Measurements from ENCODE around the gene DLG4. TPM values are rescaled to one million over a fixed set of nuclear protein-coding genes. Genes with fewer than 3 reads are reported as not detected.

DLG4 gene
- total and polyA plus RNA-seq, 7 donors = 1.6 to 27.4 (median 14.6) TPM

GRCh38 chr17:7233701-7234082 lies 14.1 kb upstream of the DLG4 start:
- peaks cover 10 to 44% (median 32%) of the 10 kb centered on the region in 4 donors for H3K36me3 ChIP-seq
- peak overlapping the region; percentile 81 to 98 (median 90) for H3K4me3 ChIP-seq
- TF ChIP-seq EP300 (IDR thresholded peaks at IDR 0.05) (no peak), POLR2A (IDR thresholded peaks at IDR 0.05) (no peak), POLR2AphosphoS5 (IDR thresholded peaks at IDR 0.05) (no peak), CTCF (IDR thresholded peaks at IDR 0.05) (no peak)
- 0 to 3% methylated on average over 9 of the region's 9 CpGs for WGBS, 2 donors
- H3K9me3 ChIP-seq = no peaks in the 10 kb centered on the region
- H3K27ac ChIP-seq = peak overlapping the region; percentile 87 to 95 (median 91)
- no peaks in the 10 kb centered on the region for H3K27me3 ChIP-seq
- intact Hi-C loops (cut with DNase I) = no loop called here
- no peak for DNase-seq
- peaks cover 0 to 51% (median 47%) of the 10 kb centered on the region in 4 donors for H3K4me1 ChIP-seq

DNA sequence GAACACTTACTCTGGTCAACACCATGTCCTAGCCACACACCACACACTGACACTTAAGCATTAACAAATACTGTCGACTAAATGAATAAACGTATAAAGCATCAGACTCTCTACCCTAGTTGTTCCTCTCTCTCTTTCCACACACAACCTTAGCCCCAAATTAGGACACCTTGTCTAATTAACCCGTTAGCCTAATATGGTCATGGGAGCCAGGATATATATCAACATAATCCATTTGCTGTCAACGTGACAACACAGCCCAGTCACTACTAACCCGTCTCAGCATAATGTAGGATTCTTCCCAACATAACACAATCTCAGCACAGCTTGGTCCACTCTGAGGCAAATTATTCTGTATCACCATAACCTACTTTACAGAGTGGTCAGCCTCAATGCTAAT lies 12.5 kb upstream of the DLG4 start:
- no peak overlapping the region for H3K4me3 ChIP-seq
- no peak for DNase-seq
- H3K27ac ChIP-seq = no peak overlapping the region
- no peaks in the 10 kb centered on the region for H3K27me3 ChIP-seq
- peaks cover 14 to 59% (median 41%) of the 10 kb centered on the region in 4 donors for H3K36me3 ChIP-seq
- peaks cover 0 to 43% (median 40%) of the 10 kb centered on the region in 4 donors for H3K4me1 ChIP-seq
- TF ChIP-seq EP300 (IDR thresholded peaks at IDR 0.05) (no peak), POLR2AphosphoS5 (IDR thresholded peaks at IDR 0.05) (no peak), CTCF (IDR thresholded peaks at IDR 0.05) (no peak), POLR2A (IDR thresholded peaks at IDR 0.05) (no peak)
- intact Hi-C loops (cut with DNase I) = no loop called here
- no peaks in the 10 kb centered on the region for H3K9me3 ChIP-seq
- 87 to 88% methylated on average over 5 of the region's 5 CpGs for WGBS, 2 donors

DNA sequence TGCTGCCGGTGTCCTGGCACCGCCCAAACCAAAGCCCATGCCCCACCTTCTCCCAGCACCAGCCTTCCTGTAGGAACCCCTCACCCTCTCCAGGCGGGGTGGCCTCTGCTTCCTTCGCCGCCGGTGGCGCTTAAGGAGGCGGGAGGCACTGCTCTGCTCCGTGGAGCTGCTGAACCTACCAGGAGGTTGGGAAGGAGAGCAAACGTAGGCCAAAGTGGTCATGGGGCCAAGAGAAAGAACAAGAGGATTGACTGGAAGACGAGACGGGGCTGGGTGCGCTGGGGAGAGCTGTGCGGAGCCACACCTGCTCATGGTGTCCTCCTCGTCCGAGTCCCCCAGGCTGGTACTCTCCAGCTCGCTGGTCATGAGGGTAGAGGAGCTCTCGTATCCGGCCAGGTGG lies 9.9 kb upstream of the DLG4 start:
- no peak overlapping the region for H3K4me3 ChIP-seq
- DNase-seq = no peak
- no peaks in the 10 kb centered on the region for H3K27me3 ChIP-seq
- peaks cover 25 to 63% (median 46%) of the 10 kb centered on the region in 4 donors for H3K36me3 ChIP-seq
- no peak overlapping the region for H3K27ac ChIP-seq
- H3K9me3 ChIP-seq = no peaks in the 10 kb centered on the region
- H3K4me1 ChIP-seq = peaks cover 0 to 25% (median 23%) of the 10 kb centered on the region in 4 donors
- TF ChIP-seq POLR2A (IDR thresholded peaks at IDR 0.05) (no peak), CTCF (IDR thresholded peaks at IDR 0.05) (no peak), EP300 (IDR thresholded peaks at IDR 0.05) (no peak), POLR2AphosphoS5 (IDR thresholded peaks at IDR 0.05) (no peak)
- intact Hi-C loops (cut with DNase I) = no loop called here
- WGBS, 2 donors = 95% methylated on average over 19 of the region's 19 CpGs

DNA sequence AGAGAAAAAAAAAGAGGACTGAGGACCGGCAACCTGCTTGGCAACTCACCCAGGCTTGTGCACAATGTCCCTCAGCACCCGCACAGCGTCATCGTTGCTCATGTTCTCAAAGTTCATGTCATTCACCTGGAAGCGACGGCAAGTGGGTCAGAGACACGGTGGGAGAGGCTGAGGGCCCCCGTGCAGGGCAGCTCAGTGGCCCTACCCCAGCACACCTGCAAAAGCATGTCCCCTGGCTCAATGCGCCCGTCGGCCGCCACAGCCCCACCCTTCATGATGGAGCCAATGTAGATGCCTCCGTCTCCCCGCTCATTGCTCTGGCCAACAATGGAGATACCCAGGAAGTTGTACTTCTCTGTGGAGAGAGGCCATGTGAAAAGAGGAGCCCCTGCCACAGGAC lies 9.3 kb upstream of the DLG4 start:
- no peak for DNase-seq
- intact Hi-C loops (cut with DNase I) = no loop called here
- Histone ChIP-seq H3K9me3 (no peaks in the 10 kb centered on the region), H3K27me3 (no peaks in the 10 kb centered on the region), H3K27ac (no peak overlapping the region), H3K4me1 (peaks cover 0 to 25% (median 22%) of the 10 kb centered on the region in 4 donors), H3K36me3 (peaks cover 30 to 68% (median 52%) of the 10 kb centered on the region in 4 donors), H3K4me3 (no peak overlapping the region)
- WGBS, 2 donors = 89 to 94% methylated on average over 14 of the region's 14 CpGs
- TF ChIP-seq EP300 (IDR thresholded peaks at IDR 0.05) (no peak), CTCF (IDR thresholded peaks at IDR 0.05) (no peak), POLR2A (IDR thresholded peaks at IDR 0.05) (no peak), POLR2AphosphoS5 (IDR thresholded peaks at IDR 0.05) (no peak)
